Measurements from ENCODE around the gene NMT2. TPM values are rescaled to one million over a fixed set of nuclear protein-coding genes. Genes with fewer than 3 reads are reported as not detected.

NMT2 gene
- polyA plus RNA-seq, 2 of the 4 experiments (the other 2 are of a cell fraction): 14.7 to 19.6 TPM

GRCh38 chr10:15172306-15172840 lies 3.9 kb upstream of the NMT2 start:
- POLR2A ChIA-PET: no interaction called here
- no peak overlapping the region for H3K27ac ChIP-seq
- H3K4me1 ChIP-seq: peaks cover 6% of the 10 kb centered on the region
- H3K4me3 ChIP-seq: no peak overlapping the region
- no peak for DNase-seq (ENCODE audit: low read depth in 1 of 2, low spot score in 1 of 2)
- FAIRE-seq: no peak
- 85% methylated on average over 7 of the region's 7 CpGs for WGBS (ENCODE audit: missing lambda C conversion rate)
- no peak for ATAC-seq
- H3K9me3 ChIP-seq: no peaks in the 10 kb centered on the region
- no peak overlapping the region for H3K4me2 ChIP-seq
- CTCF ChIA-PET: interaction anchor here (0.6 to 1.8 kb wide), 2 partner anchors 12 to 26 kb away, joined by 3 to 4 read pairs; no protein-coding TSS in a partner anchor
- TF ChIP-seq RNF2 (IDR thresholded peaks at IDR 0.05; ENCODE audit: borderline replicate concordance, low read depth): no peak
- TF ChIP-seq MYC (IDR thresholded peaks at IDR 0.05; ENCODE audit: borderline replicate concordance, low read length): no peak
- no peak for TF ChIP-seq NR3C1 (IDR thresholded peaks at IDR 0.05)
- TF ChIP-seq HOXB5 (CRISPR knock-in tag; IDR thresholded peaks at IDR 0.05): no peak
- TF ChIP-seq FOSL2 (IDR thresholded peaks at IDR 0.05): no peak
- no peak for TF ChIP-seq FOSL2 (CRISPR knock-in tag; IDR thresholded peaks at IDR 0.05)
- no peak for TF ChIP-seq ZSCAN20 (CRISPR knock-in tag; IDR thresholded peaks at IDR 0.05)
- TF ChIP-seq RARB (CRISPR knock-in tag; IDR thresholded peaks at IDR 0.05): no peak
- no peak for TF ChIP-seq CHD2 (IDR thresholded peaks at IDR 0.05; ENCODE audit: low read length, partially characterized antibody)
- no peak for TF ChIP-seq MAZ (IDR thresholded peaks at IDR 0.05; ENCODE audit: borderline replicate concordance, low read depth, low read length)
- no peak for TF ChIP-seq MAX (IDR thresholded peaks at IDR 0.05)

GRCh38 chr10:15169555-15170401 lies 1.3 kb upstream of the NMT2 start:
- DNase-seq (ENCODE audit: low read depth in 1 of 2, low spot score in 1 of 2) (no peak), ATAC-seq (no peak), FAIRE-seq (no peak)
- WGBS (ENCODE audit: missing lambda C conversion rate): 80% methylated on average over 16 of the region's 16 CpGs
- Histone ChIP-seq H3K4me3 (no peak overlapping the region), H3K4me1 (peaks cover 17% of the 10 kb centered on the region), H3K27ac (peak overlapping the region in 1 of 2 experiments; percentile 73; a peak in 3 of 6 replicates), H3K4me2 (peak overlapping the region; percentile 81), H3K9me3 (no peaks in the 10 kb centered on the region)
- ChIA-PET POLR2A (interaction anchor here (1.2 to 1.3 kb wide), 2 partner anchors 33 to 72 kb away, joined by 3 to 5 read pairs; partner anchors contain the start of gene RPP38), CTCF (interaction anchor here (1.4 kb wide), 1 partner anchor 10 kb away, joined by 5 read pairs; no protein-coding TSS in a partner anchor)
- TF ChIP-seq RCOR1 (IDR thresholded peaks at IDR 0.05; ENCODE audit: low read depth, low read length): no peak
- no peak for TF ChIP-seq FOXS1 (CRISPR knock-in tag; IDR thresholded peaks at IDR 0.05)
- no peak for TF ChIP-seq ZSCAN20 (CRISPR knock-in tag; IDR thresholded peaks at IDR 0.05)
- no peak for TF ChIP-seq CEBPB (IDR thresholded peaks at IDR 0.05)
- TF ChIP-seq HES2 (IDR thresholded peaks at IDR 0.05): no peak
- no peak for TF ChIP-seq NPAS2 (CRISPR knock-in tag; IDR thresholded peaks at IDR 0.05; ENCODE audit: borderline replicate concordance)
- TF ChIP-seq CHD4 (IDR thresholded peaks at IDR 0.05; ENCODE audit: borderline replicate concordance): no peak
- no peak for TF ChIP-seq CBX8 (IDR thresholded peaks at IDR 0.05)
- TF ChIP-seq ELK1 (IDR thresholded peaks at IDR 0.05; ENCODE audit: low read depth, low read length): no peak
- no peak for TF ChIP-seq MYC (IDR thresholded peaks at IDR 0.05; ENCODE audit: borderline replicate concordance, low read length)
- TF ChIP-seq ATOH8 (CRISPR knock-in tag; IDR thresholded peaks at IDR 0.05; ENCODE audit: low read depth): no peak
- no peak for TF ChIP-seq NR3C1 (IDR thresholded peaks at IDR 0.05)
- TF ChIP-seq CBX2 (IDR thresholded peaks at IDR 0.05; ENCODE audit: borderline replicate concordance, low read depth): no peak
